GM12801 (cell line): ENCODE data around the gene GIMAP6.

Experiments used
- CTCF ChIP-seq: IDR thresholded peaks from one replicate; pipeline ENCODE4 v1.5.1; 2011; ENCODE audit warnings: control low read depth; ENCODE audit not compliant: insufficient read length; ENCODE audit errors: extremely low read depth

GIMAP6 gene

GRCh38 chr7:150631866-150632864 is at the start of gene GIMAP6:
Gene GIMAP6, minus strand, starts transcription at chr7:150632385. Its CDS starts 2,243 bp downstream, at chr7:150630142.
- no peak for TF ChIP-seq CTCF

GRCh38 chr7:150675714-150676113 is 43.5 kb upstream of the GIMAP6 start:
- no peak for TF ChIP-seq CTCF

GRCh38 chr7:150668977-150669376 is 36.8 kb upstream of the GIMAP6 start:
- no peak for TF ChIP-seq CTCF

GRCh38 chr7:150668472-150668911 is 36.3 kb upstream of the GIMAP6 start:
- no peak for TF ChIP-seq CTCF

- no peak for TF ChIP-seq CTCF
Observed at GRCh38 chr7:150666412-150666811, 34.2 kb upstream of the GIMAP6 start.

GRCh38 chr7:150665896-150666295 is 33.7 kb upstream of the GIMAP6 start:
- TF ChIP-seq CTCF, result no peak

GRCh38 chr7:150665089-150665748 is 33.0 kb upstream of the GIMAP6 start:
- no peak for TF ChIP-seq CTCF
